ENCODE data around the gene YAF2.

- no peak for TF ChIP-seq EZH2 (IDR thresholded peaks at IDR 0.05; ENCODE audit: borderline replicate concordance, low read depth, low read length, severe bottlenecking)
- no peak for TF ChIP-seq CTCF (IDR thresholded peaks at IDR 0.05; ENCODE audit: borderline replicate concordance, extremely low read depth, low read length, poor library complexity, severe bottlenecking)
Observed at GRCh38 chr12:42180990-42181596, 57.0 kb downstream of the YAF2 start.

Measured in DND-41 (cell line).